Nephron (organoid): ENCODE measurements around the gene IRF9.
A peak's percentile ranks its signal among the peaks of the same experiment; 100 is the strongest.

ENCODE experiments used
- H3K27ac Mint-ChIP-seq, 3 experiments: 2 replicates each; pipeline ENCODE4 v1.8.0; 2020; ENCODE audit warnings: mixed read lengths in 3 of 3, mild to moderate bottlenecking in 2 of 3, moderate library complexity in 1 of 3
- H3K27me3 Mint-ChIP-seq: 2 replicates; pipeline ENCODE4 v1.8.0; 2021; ENCODE audit warnings: low read depth, mild to moderate bottlenecking, moderate library complexity, mixed read lengths
- H3K36me3 Mint-ChIP-seq: 2 replicates; pipeline ENCODE4 v1.8.0; 2020; ENCODE audit warnings: low read depth, mixed read lengths
- H3K4me1 Mint-ChIP-seq: 2 replicates; pipeline ENCODE4 v1.8.0; 2020; ENCODE audit warnings: mixed read lengths
- H3K4me3 Mint-ChIP-seq, 3 experiments: 2 replicates each; pipeline ENCODE4 v1.8.0; 2020; ENCODE audit warnings: mild to moderate bottlenecking in 3 of 3, mixed read lengths in 3 of 3, moderate library complexity in 2 of 3
- H3K9me3 Mint-ChIP-seq: 2 replicates; pipeline ENCODE4 v1.8.0; 2020; ENCODE audit warnings: mixed read lengths
- TF ChIP-seq, protein P1 (sequence below), 3 experiments: fragments of 200-600 bp; sonication (generic); IDR thresholded peaks; one replicate each; pipeline ENCODE4 v1.5.0; 2021; ENCODE audit warnings: antibody characterized with exemption in 3 of 3; ENCODE audit not compliant: unreplicated experiment in 3 of 3

IRF9 gene

DNA sequence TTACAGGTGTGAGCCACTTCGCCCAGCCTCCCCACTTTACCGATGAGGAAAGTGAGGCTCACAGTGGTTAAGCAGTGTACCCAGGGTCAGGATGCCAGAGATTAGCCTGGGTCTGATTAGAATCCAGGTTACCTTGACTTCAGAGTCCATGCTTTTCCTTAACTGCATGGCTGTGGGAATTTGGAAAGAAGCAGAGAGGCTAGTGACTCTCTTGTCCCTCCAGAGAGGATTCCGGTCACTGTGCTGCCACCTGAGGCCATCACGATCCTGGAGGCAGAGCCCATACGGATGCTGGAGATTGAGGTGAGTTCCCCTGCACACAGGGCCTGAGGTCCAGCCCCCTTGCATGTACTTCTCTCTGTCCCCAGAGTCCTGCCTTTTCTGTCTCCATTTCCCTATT, 15.5 kb downstream of the IRF9 start:
- Mint-ChIP-seq H3K4me3 (no peak overlapping the region), H3K36me3 (peaks cover 41% of the 10 kb centered on the region)

DNA sequence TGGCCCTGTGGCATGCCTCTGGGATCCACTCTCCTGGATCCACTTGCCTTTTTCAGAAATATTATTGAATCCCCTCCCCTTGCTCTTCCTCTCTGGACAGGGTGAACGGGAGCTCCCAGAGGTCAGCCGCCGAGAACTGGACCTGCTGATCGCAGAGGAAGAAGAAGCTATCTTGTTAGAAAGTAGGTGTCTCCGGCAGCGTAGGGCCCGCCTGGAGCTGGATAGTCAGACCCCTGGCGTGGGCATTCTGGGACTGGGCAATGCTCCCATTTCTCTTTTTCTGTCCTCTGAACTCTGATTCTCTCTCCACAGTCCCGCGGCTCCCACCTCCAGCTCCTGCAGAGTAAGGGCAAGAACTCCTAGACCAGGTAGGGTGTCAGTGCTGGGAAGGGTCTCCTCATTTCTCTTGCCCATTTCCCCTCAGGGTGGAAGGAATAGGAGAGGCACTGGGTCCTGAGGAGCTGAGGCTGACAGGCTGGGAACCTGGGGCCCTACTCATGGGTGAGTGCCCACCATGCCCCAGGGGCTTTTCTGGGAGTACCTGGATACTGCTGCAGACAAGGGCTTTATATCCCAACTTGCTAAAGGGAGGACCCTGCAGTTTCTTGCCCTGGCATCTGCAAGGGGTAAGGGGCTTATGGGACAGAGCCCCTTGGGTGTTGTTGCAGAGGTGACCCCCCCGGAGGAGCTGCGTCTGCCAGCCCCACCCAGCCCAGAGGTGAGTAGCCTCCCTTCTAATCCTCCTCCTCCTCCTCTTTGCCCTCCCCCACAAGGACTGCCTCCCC, 16.2 kb downstream of the IRF9 start:
- H3K36me3 Mint-ChIP-seq = peaks cover 46% of the 10 kb centered on the region
- no peaks in the 10 kb centered on the region for H3K27me3 Mint-ChIP-seq
- TF ChIP-seq, protein P1, sequence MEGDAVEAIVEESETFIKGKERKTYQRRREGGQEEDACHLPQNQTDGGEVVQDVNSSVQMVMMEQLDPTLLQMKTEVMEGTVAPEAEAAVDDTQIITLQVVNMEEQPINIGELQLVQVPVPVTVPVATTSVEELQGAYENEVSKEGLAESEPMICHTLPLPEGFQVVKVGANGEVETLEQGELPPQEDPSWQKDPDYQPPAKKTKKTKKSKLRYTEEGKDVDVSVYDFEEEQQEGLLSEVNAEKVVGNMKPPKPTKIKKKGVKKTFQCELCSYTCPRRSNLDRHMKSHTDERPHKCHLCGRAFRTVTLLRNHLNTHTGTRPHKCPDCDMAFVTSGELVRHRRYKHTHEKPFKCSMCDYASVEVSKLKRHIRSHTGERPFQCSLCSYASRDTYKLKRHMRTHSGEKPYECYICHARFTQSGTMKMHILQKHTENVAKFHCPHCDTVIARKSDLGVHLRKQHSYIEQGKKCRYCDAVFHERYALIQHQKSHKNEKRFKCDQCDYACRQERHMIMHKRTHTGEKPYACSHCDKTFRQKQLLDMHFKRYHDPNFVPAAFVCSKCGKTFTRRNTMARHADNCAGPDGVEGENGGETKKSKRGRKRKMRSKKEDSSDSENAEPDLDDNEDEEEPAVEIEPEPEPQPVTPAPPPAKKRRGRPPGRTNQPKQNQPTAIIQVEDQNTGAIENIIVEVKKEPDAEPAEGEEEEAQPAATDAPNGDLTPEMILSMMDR (IDR thresholded peaks at IDR 0.05; ENCODE audit: unreplicated experiment in 3 of 3) = no peak
- peaks cover 10% of the 10 kb centered on the region for H3K4me1 Mint-ChIP-seq
- no peaks in the 10 kb centered on the region for H3K9me3 Mint-ChIP-seq
- peak overlapping the region in 1 of 3 experiments; percentile 19 for H3K27ac Mint-ChIP-seq
- no peak overlapping the region for H3K4me3 Mint-ChIP-seq

More for the DNA sequence above, 15.5 kb downstream of the IRF9 start:
- Mint-ChIP-seq H3K4me1 (peaks cover 10% of the 10 kb centered on the region), H3K27me3 (no peaks in the 10 kb centered on the region), H3K27ac (no peak overlapping the region), H3K9me3 (no peaks in the 10 kb centered on the region)
- TF ChIP-seq, protein P1 (IDR thresholded peaks at IDR 0.05; ENCODE audit: unreplicated experiment in 3 of 3) = no peak

DNA sequence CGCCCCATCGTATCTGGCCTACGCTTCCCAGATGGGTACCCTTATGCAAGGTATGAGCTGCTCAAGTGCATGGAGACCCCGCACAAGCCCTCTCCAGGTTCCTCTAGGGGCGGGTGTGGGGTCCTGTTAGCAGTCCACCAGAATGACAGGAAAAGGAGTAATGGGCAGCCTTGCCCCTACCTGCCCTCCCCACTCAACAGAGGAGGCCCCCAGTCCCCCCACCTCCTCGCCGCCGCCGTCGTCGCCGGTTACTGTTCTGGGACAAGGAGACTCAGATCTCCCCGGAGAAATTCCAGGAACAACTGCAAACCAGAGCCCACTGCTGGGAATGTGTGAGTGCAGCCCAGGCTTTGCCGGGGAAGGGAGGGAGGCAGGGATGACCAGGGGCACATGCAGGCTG, 16.8 kb downstream of the IRF9 start:
- no peak overlapping the region for H3K27ac Mint-ChIP-seq
- H3K9me3 Mint-ChIP-seq = no peaks in the 10 kb centered on the region
- no peak overlapping the region for H3K4me3 Mint-ChIP-seq
- peaks cover 10% of the 10 kb centered on the region for H3K4me1 Mint-ChIP-seq
- TF ChIP-seq, protein P1 (IDR thresholded peaks at IDR 0.05; ENCODE audit: unreplicated experiment in 3 of 3) = no peak
- peaks cover 52% of the 10 kb centered on the region for H3K36me3 Mint-ChIP-seq
- no peaks in the 10 kb centered on the region for H3K27me3 Mint-ChIP-seq

- Mint-ChIP-seq H3K27me3 (no peaks in the 10 kb centered on the region), H3K36me3 (peaks cover 49% of the 10 kb centered on the region), H3K4me3 (no peak overlapping the region), H3K9me3 (no peaks in the 10 kb centered on the region), H3K4me1 (peaks cover 10% of the 10 kb centered on the region), H3K27ac (peak overlapping the region; percentile 97 to 98 (median 97))
- TF ChIP-seq, protein P1 (IDR thresholded peaks at IDR 0.05; ENCODE audit: unreplicated experiment in 3 of 3) = no peak
Measured at GRCh38 chr14:24178399-24179178, 17.5 kb downstream of the IRF9 start.

GRCh38 chr14:24179294-24179960, 18.4 kb downstream of the IRF9 start:
- peak overlapping the region; percentile 97 to 98 (median 97) for H3K27ac Mint-ChIP-seq
- no peaks in the 10 kb centered on the region for H3K27me3 Mint-ChIP-seq
- H3K4me1 Mint-ChIP-seq = peaks cover 10% of the 10 kb centered on the region
- H3K4me3 Mint-ChIP-seq = peak overlapping the region in 1 of 3 experiments; percentile 11
- TF ChIP-seq, protein P1 (IDR thresholded peaks at IDR 0.05; ENCODE audit: unreplicated experiment in 3 of 3) = no peak
- H3K36me3 Mint-ChIP-seq = peaks cover 48% of the 10 kb centered on the region
- no peaks in the 10 kb centered on the region for H3K9me3 Mint-ChIP-seq
